ENCODE results near the gene C2orf42.
"Not testable (repeated sequence)": the region's sequence is repeated elsewhere in the genome, so short reads cannot be mapped to it uniquely, and the experiment has no call there.

The C2orf42 gene

DNA sequence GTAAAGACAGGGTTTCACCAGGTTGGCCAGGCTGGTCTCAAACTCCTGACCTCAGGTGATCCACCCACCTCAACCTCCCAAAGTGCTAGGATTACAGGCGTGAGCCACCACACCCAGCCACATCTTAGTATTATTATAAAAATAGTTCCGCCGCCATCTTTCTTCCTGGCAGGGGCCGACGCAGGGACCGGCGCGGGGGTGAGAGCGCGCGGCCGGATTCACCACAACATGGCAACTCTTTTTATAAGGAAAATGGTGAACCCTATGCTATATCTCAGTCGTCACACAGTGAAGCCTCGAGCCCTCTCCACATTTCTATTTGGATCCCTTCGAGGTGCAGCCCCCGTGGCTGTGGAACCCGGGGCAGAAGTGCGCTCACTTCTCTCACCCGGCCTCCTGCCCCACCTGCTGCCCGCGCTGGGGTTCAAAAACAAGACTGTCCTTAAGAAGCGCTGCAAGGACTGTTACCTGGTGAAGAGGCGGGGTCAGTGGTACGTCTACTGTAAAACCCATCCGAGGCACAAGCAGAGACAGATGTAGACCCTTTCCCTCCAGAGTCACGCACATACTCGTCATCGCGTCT, 88.4 kb downstream of the C2orf42 start:
- not testable (repeated sequence) for DNase-seq

DNA sequence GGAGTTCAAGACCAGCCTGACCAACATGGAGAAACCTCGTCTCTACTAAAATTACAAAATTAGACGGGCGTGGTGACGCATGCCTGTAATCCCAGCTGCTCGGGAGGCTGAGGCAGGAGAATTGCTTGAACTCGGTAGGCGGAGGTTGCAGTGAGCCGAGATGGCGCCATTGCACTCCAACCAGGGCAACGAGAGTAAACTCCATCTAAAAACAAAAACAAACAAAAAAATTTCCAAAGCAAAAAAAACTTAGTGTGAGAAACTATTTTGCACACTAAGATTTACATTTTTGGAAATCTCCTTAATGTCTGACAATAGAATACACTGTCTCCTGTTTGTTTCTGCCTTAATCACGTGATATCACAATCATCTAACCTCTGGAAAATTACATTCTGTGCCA, 89.1 kb downstream of the C2orf42 start:
- not testable (repeated sequence) for DNase-seq

DNA sequence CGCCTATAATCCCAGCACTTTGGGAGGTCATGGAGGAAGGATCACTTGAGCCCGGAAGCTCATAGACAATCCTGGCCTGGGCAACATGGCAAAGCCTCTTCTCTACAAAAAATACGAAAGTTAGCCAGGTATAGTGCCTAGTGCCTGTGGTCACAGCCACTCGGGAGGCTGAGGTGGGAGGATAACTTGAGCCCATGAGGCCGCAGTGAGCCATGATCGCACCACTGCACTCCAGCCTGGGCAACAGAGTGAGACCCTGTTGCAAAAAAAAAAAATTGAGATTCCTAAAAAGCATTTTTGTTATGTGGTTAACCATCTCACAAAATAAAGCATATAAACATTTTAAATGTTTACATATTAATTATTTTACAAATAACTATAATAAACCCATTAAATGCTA, 89.6 kb downstream of the C2orf42 start:
- no peak for DNase-seq

Measured in hematopoietic multipotent progenitor cell treated with erythropoietin and hydrocortisone succinate and interleukin-3 and kit ligand, for 6 days (in vitro differentiated cells).